Inferior parietal cortex (tissue), 1 donor: Measurements from ENCODE around the gene BRCA2.
A peak's percentile ranks its signal among the peaks of the same experiment; 100 is the strongest.
"Not testable (repeated sequence)": the region's sequence is repeated elsewhere in the genome, so short reads cannot be mapped to it uniquely, and the experiment has no call there.

ENCODE experiments used
- DNase-seq: peaks from one replicate; pipeline ENCODE4 v3.0.0-alpha.2; 2016; ENCODE audit errors: extremely low spot score

The BRCA2 gene

GRCh38 chr13:32311188-32311897 is 4.0 kb upstream of the BRCA2 start:
- no peak for DNase-seq

GRCh38 chr13:32314271-32315237 is 754 bp upstream of the BRCA2 start:
- peak; percentile 42 for DNase-seq

- DNase-seq = peak; percentile 42
Measured at GRCh38 chr13:32316028-32316339, 676 bp downstream of the BRCA2 start.

GRCh38 chr13:32316501-32316900 is 1.2 kb downstream of the BRCA2 start:
- no peak for DNase-seq

GRCh38 chr13:32317716-32318465 is 2.6 kb downstream of the BRCA2 start:
- no peak for DNase-seq

GRCh38 chr13:32320528-32320927 is 5.2 kb downstream of the BRCA2 start:
- no peak for DNase-seq

- DNase-seq = no peak
Measured at GRCh38 chr13:32323912-32324311, 8.6 kb downstream of the BRCA2 start.

- DNase-seq = no peak
Measured at GRCh38 chr13:32330441-32330840, 15.1 kb downstream of the BRCA2 start.

- no peak for DNase-seq
Measured at GRCh38 chr13:32334671-32335070, 19.4 kb downstream of the BRCA2 start.

- DNase-seq = peak; percentile 4
Measured at GRCh38 chr13:32340914-32341313, 25.6 kb downstream of the BRCA2 start.

- DNase-seq = no peak
Measured at GRCh38 chr13:32347651-32348050, 32.3 kb downstream of the BRCA2 start.

GRCh38 chr13:32350839-32351441 is 35.6 kb downstream of the BRCA2 start:
- not testable (repeated sequence) for DNase-seq

- DNase-seq = no peak
Measured at GRCh38 chr13:32354040-32354439, 38.7 kb downstream of the BRCA2 start.

- not testable (repeated sequence) for DNase-seq
Measured at GRCh38 chr13:32355935-32356334, 40.6 kb downstream of the BRCA2 start.

- no peak for DNase-seq
Measured at GRCh38 chr13:32362574-32362973, 47.3 kb downstream of the BRCA2 start.

- DNase-seq = no peak
Measured at GRCh38 chr13:32370805-32371204, 55.5 kb downstream of the BRCA2 start.

- DNase-seq = no peak
Measured at GRCh38 chr13:32376642-32377415, 61.5 kb downstream of the BRCA2 start.

GRCh38 chr13:32378012-32378411 is 62.7 kb downstream of the BRCA2 start:
- no peak for DNase-seq

- DNase-seq = peak; percentile 41
Measured at GRCh38 chr13:32381539-32381938, 66.2 kb downstream of the BRCA2 start.

GRCh38 chr13:32383836-32384618 is 68.7 kb downstream of the BRCA2 start:
- DNase-seq = no peak
